Neural progenitor cell (in vitro differentiated cells): ENCODE measurements around the gene TMEM14A.

Experiments
- CTCF ChIP-seq: fragments of 200-600 bp; sonication (generic); IDR thresholded peaks from 2 replicates; pipeline ENCODE4 v1.5.1; 2017; ENCODE audit warnings: antibody characterized with exemption, mild to moderate bottlenecking
- EZH2 ChIP-seq: fragments of 200-600 bp; sonication (generic); IDR thresholded peaks from 2 replicates; pipeline ENCODE4 v1.6.1; 2017; ENCODE audit warnings: antibody characterized with exemption, mild to moderate bottlenecking, moderate library complexity
- EZH2phosphoT487 ChIP-seq: fragments of 200-600 bp; sonication (generic); IDR thresholded peaks from 2 replicates; pipeline ENCODE4 v1.6.1; 2017; ENCODE audit warnings: antibody characterized with exemption

- TF ChIP-seq CTCF (no peak), EZH2 (no peak), EZH2phosphoT487 (no peak)
Measured at GRCh38 chr6:52635049-52635577, 35.8 kb upstream of the TMEM14A start.
